Right hindlimb (tissue), 1 donor: Measurements from ENCODE around the gene KCNC2.

Experiments used
- DNase-seq: peaks from one replicate; pipeline ENCODE4 v3.0.0-alpha.2; 2018

The KCNC2 gene

GRCh38 chr12:75047885-75048525 lies 161.6 kb downstream of the KCNC2 start:
- no peak for DNase-seq

GRCh38 chr12:75042125-75042524 lies 167.5 kb downstream of the KCNC2 start:
- no peak for DNase-seq

GRCh38 chr12:75041472-75041871 lies 168.2 kb downstream of the KCNC2 start:
- no peak for DNase-seq

GRCh38 chr12:75020068-75020557 lies 189.5 kb downstream of the KCNC2 start:
- DNase-seq = no peak

- no peak for DNase-seq
Measured at GRCh38 chr12:75011120-75011519, 198.5 kb downstream of the KCNC2 start.

- DNase-seq = no peak
Measured at GRCh38 chr12:75007133-75007532, 202.5 kb downstream of the KCNC2 start.

GRCh38 chr12:75000120-75000519 lies 209.5 kb downstream of the KCNC2 start:
- DNase-seq = no peak

- no peak for DNase-seq
Measured at GRCh38 chr12:74999474-74999873, 210.2 kb downstream of the KCNC2 start.
